ENCODE data around the gene GALK2. TPM values are rescaled to one million over a fixed set of nuclear protein-coding genes. Genes with fewer than 3 reads are reported as not detected.

Gene GALK2
- total and polyA plus RNA-seq, 2 experiments from 2014 or later = 25.3 to 31.4 TPM

DNA sequence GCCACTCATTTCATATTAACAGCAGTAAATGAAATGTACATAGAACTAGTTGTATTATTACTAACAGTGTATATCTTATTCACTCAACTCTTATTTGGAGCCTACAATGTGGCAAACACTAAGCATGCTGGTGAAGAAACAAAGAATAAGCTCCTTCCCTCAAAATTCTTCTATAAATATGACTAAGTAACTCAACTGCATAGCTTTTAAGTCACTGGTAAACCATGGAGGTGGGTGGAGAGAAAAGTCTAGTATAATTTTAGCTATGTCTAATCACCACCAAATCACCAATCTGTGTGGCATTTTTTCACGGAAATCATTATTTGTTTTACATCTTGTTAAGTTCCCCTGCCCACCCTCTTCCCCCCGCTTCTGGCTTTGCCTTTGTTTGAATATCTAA lies 32.2 kb upstream of the GALK2 start:
- WGBS (ENCODE audit: low lambda C conversion rate, missing lambda C conversion rate) = 82% methylated on average over 2 of the region's 2 CpGs
- Histone ChIP-seq H3K4me1 (ENCODE audit: insufficient read depth) (no peaks in the 10 kb centered on the region), H3K36me3 (replicated peaks; ENCODE audit: insufficient read depth, low read depth) (peaks cover 5% of the 10 kb centered on the region), H2AFZ (no peak overlapping the region), H3K27ac (no peak overlapping the region), H3K4me2 (no peak overlapping the region), H3K9me2 (replicated peaks; ENCODE audit: insufficient read depth) (no peaks in the 10 kb centered on the region), H3K9me3 (ENCODE audit: low read depth) (no peaks in the 10 kb centered on the region), H3K79me2 (peaks cover 7% of the 10 kb centered on the region), H3K27me3 (no peaks in the 10 kb centered on the region), H4K20me1 (ENCODE audit: insufficient read depth, poor library complexity, severe bottlenecking) (no peaks in the 10 kb centered on the region), H3K4me3 (no peak overlapping the region)
- TF ChIP-seq EZH2phosphoT487 (IDR thresholded peaks at IDR 0.05; ENCODE audit: low read depth, severe bottlenecking, unreplicated experiment) (no peak), EZH2 (IDR thresholded peaks at IDR 0.05; ENCODE audit: borderline replicate concordance) (no peak)
- TF ChIP-seq, protein P1, sequence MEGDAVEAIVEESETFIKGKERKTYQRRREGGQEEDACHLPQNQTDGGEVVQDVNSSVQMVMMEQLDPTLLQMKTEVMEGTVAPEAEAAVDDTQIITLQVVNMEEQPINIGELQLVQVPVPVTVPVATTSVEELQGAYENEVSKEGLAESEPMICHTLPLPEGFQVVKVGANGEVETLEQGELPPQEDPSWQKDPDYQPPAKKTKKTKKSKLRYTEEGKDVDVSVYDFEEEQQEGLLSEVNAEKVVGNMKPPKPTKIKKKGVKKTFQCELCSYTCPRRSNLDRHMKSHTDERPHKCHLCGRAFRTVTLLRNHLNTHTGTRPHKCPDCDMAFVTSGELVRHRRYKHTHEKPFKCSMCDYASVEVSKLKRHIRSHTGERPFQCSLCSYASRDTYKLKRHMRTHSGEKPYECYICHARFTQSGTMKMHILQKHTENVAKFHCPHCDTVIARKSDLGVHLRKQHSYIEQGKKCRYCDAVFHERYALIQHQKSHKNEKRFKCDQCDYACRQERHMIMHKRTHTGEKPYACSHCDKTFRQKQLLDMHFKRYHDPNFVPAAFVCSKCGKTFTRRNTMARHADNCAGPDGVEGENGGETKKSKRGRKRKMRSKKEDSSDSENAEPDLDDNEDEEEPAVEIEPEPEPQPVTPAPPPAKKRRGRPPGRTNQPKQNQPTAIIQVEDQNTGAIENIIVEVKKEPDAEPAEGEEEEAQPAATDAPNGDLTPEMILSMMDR (IDR thresholded peaks at IDR 0.05; ENCODE audit: poor library complexity) = no peak
- DNase-seq (ENCODE audit: low spot score) = no peak

- Histone ChIP-seq H3K9me2 (replicated peaks; ENCODE audit: insufficient read depth) (no peaks in the 10 kb centered on the region), H3K9me3 (ENCODE audit: low read depth) (no peaks in the 10 kb centered on the region), H3K27me3 (no peaks in the 10 kb centered on the region), H2AFZ (no peak overlapping the region), H4K20me1 (ENCODE audit: insufficient read depth, poor library complexity, severe bottlenecking) (peaks cover 62% of the 10 kb centered on the region), H3K4me3 (no peak overlapping the region), H3K79me2 (peaks cover 80% of the 10 kb centered on the region), H3K4me2 (no peak overlapping the region), H3K36me3 (replicated peaks; ENCODE audit: insufficient read depth, low read depth) (no peaks in the 10 kb centered on the region), H3K4me1 (ENCODE audit: insufficient read depth) (no peaks in the 10 kb centered on the region), H3K27ac (no peak overlapping the region)
- 24% methylated on average over 3 of the region's 3 CpGs for WGBS (ENCODE audit: low lambda C conversion rate, missing lambda C conversion rate)
- no peak for TF ChIP-seq EZH2phosphoT487 (IDR thresholded peaks at IDR 0.05; ENCODE audit: low read depth, severe bottlenecking, unreplicated experiment)
- TF ChIP-seq, protein P1 (IDR thresholded peaks at IDR 0.05; ENCODE audit: poor library complexity) = peak; percentile 74
- peak; percentile 74 for DNase-seq (ENCODE audit: low spot score)
Measured at GRCh38 chr15:49145651-49146609, 24.1 kb upstream of the GALK2 start.

DNA sequence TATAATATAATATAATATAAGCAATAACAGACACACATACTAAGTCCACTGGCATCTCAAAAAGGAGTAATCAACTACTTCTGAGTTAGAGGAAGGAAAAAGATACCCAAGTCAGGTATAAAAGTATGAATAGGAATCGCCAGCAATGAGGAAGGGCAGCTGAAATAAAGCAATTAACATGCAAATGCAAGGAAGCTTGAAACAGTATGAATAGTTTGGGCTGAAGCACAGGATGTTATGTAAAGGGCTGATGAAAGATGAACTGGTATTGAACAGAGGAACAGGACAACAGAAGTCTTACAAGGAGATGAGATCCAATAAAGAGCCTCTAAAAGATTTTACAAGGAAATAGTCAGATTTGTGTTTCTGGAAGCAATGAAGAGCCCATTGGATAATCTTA lies 21.7 kb upstream of the GALK2 start:
- Histone ChIP-seq H3K27ac (no peak overlapping the region), H3K4me1 (ENCODE audit: insufficient read depth) (peaks cover 2% of the 10 kb centered on the region), H4K20me1 (ENCODE audit: insufficient read depth, poor library complexity, severe bottlenecking) (peaks cover 83% of the 10 kb centered on the region), H2AFZ (no peak overlapping the region), H3K4me3 (no peak overlapping the region), H3K36me3 (replicated peaks; ENCODE audit: insufficient read depth, low read depth) (no peaks in the 10 kb centered on the region), H3K4me2 (no peak overlapping the region), H3K79me2 (peaks cover 96% of the 10 kb centered on the region), H3K27me3 (no peaks in the 10 kb centered on the region), H3K9me3 (ENCODE audit: low read depth) (no peaks in the 10 kb centered on the region), H3K9me2 (replicated peaks; ENCODE audit: insufficient read depth) (no peaks in the 10 kb centered on the region)
- no peak for DNase-seq (ENCODE audit: low spot score)
- WGBS (ENCODE audit: low lambda C conversion rate, missing lambda C conversion rate) = 96% methylated on average over 1 of the region's 1 CpG
- TF ChIP-seq, protein P1 (IDR thresholded peaks at IDR 0.05; ENCODE audit: poor library complexity) = no peak
- no peak for TF ChIP-seq EZH2phosphoT487 (IDR thresholded peaks at IDR 0.05; ENCODE audit: low read depth, severe bottlenecking, unreplicated experiment)

Measured in hepatocyte (in vitro differentiated cells).